Liver (tissue), 9 donors: Measurements from ENCODE around the gene LENEP. TPM values are rescaled to one million over a fixed set of nuclear protein-coding genes. Genes with fewer than 3 reads are reported as not detected.

ENCODE experiments used
- DNase-seq: peaks from one replicate; pipeline ENCODE4 v3.0.0-alpha.2; 2017; ENCODE audit warnings: low spot score
- H3K27ac ChIP-seq, 2 donors: one replicate each; pipeline ENCODE4 v1.7.0; 2013; ENCODE audit warnings: inconsistent platforms in 2 of 2, low read length in 2 of 2, control low read depth in 1 of 2, low read depth in 1 of 2, mild to moderate bottlenecking in 1 of 2
- H3K27me3 ChIP-seq, 4 donors: one replicate each; pipeline versions ENCODE4 v1.6.1 to v1.7.0; 2013; ENCODE audit warnings: low read length in 3 of 4, inconsistent platforms in 1 of 4, mild to moderate bottlenecking in 1 of 4, moderate library complexity in 1 of 4; ENCODE audit not compliant: control insufficient read depth in 4 of 4, insufficient read depth in 4 of 4
- H3K36me3 ChIP-seq, 4 donors: one replicate each; pipeline versions ENCODE4 v1.6.1 to v1.7.0; 2013; ENCODE audit warnings: low read length in 3 of 4, mild to moderate bottlenecking in 3 of 4, low read depth in 1 of 4, moderate library complexity in 1 of 4; ENCODE audit not compliant: control insufficient read depth in 4 of 4, insufficient read depth in 3 of 4
- H3K4me1 ChIP-seq, 4 donors: one replicate each; pipeline versions ENCODE4 v1.6.1 to v1.7.0; 2013; ENCODE audit warnings: low read length in 3 of 4, mild to moderate bottlenecking in 3 of 4, moderate library complexity in 1 of 4; ENCODE audit not compliant: control insufficient read depth in 4 of 4, insufficient read depth in 4 of 4
- H3K4me3 ChIP-seq, 3 donors: one replicate each; pipeline versions ENCODE4 v1.6.1 to v1.7.0; 2013; ENCODE audit warnings: low read length in 3 of 3, control low read depth in 1 of 3, low read depth in 1 of 3, mild to moderate bottlenecking in 1 of 3
- H3K9ac ChIP-seq, 2 donors: one replicate each; pipeline ENCODE4 v1.7.0; 2013; ENCODE audit warnings: low read length in 2 of 2, mild to moderate bottlenecking in 2 of 2, moderate library complexity in 2 of 2, control low read depth in 1 of 2, low read depth in 1 of 2
- H3K9me3 ChIP-seq, 4 donors: one replicate each; pipeline versions ENCODE4 v1.6.1 to v1.7.0; 2013; ENCODE audit warnings: low read length in 3 of 4; ENCODE audit not compliant: control insufficient read depth in 4 of 4
- EGR1 ChIP-seq, 2 donors: IDR thresholded peaks; 2 replicates each; pipeline ENCODE4 v1.6.1; 2016 to 2018; ENCODE audit warnings: antibody characterized with exemption in 2 of 2, low read depth in 2 of 2
- FOXA1 ChIP-seq: IDR thresholded peaks from 2 replicates; pipeline ENCODE4 v1.6.1; 2016; ENCODE audit warnings: antibody characterized with exemption
- FOXA2 ChIP-seq: IDR thresholded peaks from 2 replicates; pipeline ENCODE4 v1.6.1; 2016; ENCODE audit warnings: antibody characterized with exemption
- GABPA ChIP-seq, 2 donors: IDR thresholded peaks in 1 of 2; conservative IDR thresholded peaks in 1 of 2; 2 replicates each; pipeline ENCODE4 v1.6.1; 2016; ENCODE audit warnings: antibody characterized with exemption in 2 of 2, mild to moderate bottlenecking in 1 of 2, moderate library complexity in 1 of 2
- HNF4A ChIP-seq, 2 donors: conservative IDR thresholded peaks; 2 replicates each; pipeline ENCODE4 v1.6.1; 2016; ENCODE audit warnings: antibody characterized with exemption in 2 of 2, mild to moderate bottlenecking in 2 of 2
- HNF4G ChIP-seq: IDR thresholded peaks from 2 replicates; pipeline ENCODE4 v1.6.1; 2016; ENCODE audit warnings: antibody characterized with exemption
- JUND ChIP-seq, 2 donors: IDR thresholded peaks; 2 replicates each; pipeline ENCODE4 v1.6.1; 2016; ENCODE audit warnings: antibody characterized with exemption in 2 of 2
- NR2F2 ChIP-seq: IDR thresholded peaks from 2 replicates; pipeline ENCODE4 v1.6.1; 2016; ENCODE audit warnings: antibody characterized with exemption
- RAD21 ChIP-seq, 2 donors: IDR thresholded peaks; 2 replicates each; pipeline ENCODE4 v1.6.1; 2016; ENCODE audit warnings: antibody characterized with exemption in 2 of 2, mild to moderate bottlenecking in 2 of 2
- RXRA ChIP-seq, 2 donors: IDR thresholded peaks; 2 replicates each; pipeline ENCODE4 v1.6.1; 2017 to 2018; ENCODE audit warnings: antibody characterized with exemption in 2 of 2, mild to moderate bottlenecking in 1 of 2
- SP1 ChIP-seq: IDR thresholded peaks from 2 replicates; pipeline ENCODE4 v1.6.1; 2018; ENCODE audit warnings: antibody characterized with exemption, mild to moderate bottlenecking
- TAF1 ChIP-seq: conservative IDR thresholded peaks from 2 replicates; pipeline ENCODE4 v1.6.1; 2016; ENCODE audit warnings: antibody characterized with exemption, mild to moderate bottlenecking
- YY1 ChIP-seq: IDR thresholded peaks from 2 replicates; pipeline ENCODE4 v1.6.1; 2016; ENCODE audit warnings: antibody characterized with exemption, mild to moderate bottlenecking
- WGBS: extraction: QIAGEN DNeasy Blood & Tissue Kit; methylation state at CpG from one replicate; pipeline ENCODE4 v1.1.7; 2013; 5-methylcytosine and 5-hydroxymethylcytosine counted together
- polyA plus RNA-seq, 2 donors: library from polyadenylated mRNA; stranded (reverse) in 1 of 2; unstranded in 1 of 2; fragments of 200-250 nt in 1 of 2; fragments of >200 nt in 1 of 2; fragmentation: Nextera tagmentation in 1 of 2; extraction: Ambion mirVana in 1 of 2; gene quantifications; one replicate each; pipeline versions ENCODE4 v1.2.1 to v1.2.3, GENCODE V29; 2013 to 2015
- total RNA-seq, 2 donors: library from RNA; depleted of rRNA; stranded (reverse); fragments of >200 nt; gene quantifications; one replicate each; pipeline ENCODE4 v1.2.3, GENCODE V29; 2014
- TF ChIP-seq, protein P1 (sequence below): IDR thresholded peaks from 2 replicates; pipeline ENCODE4 v1.6.1; 2016; ENCODE audit warnings: antibody characterized with exemption
- TF ChIP-seq, protein P2 (sequence below): IDR thresholded peaks from 2 replicates; pipeline ENCODE4 v1.6.1; 2016; ENCODE audit warnings: antibody characterized with exemption
- TF ChIP-seq, protein P3 (sequence below): IDR thresholded peaks from 2 replicates; pipeline ENCODE4 v1.6.1; 2016; ENCODE audit warnings: antibody characterized with exemption, mild to moderate bottlenecking
- TF ChIP-seq, protein P4 (sequence below): IDR thresholded peaks from 2 replicates; pipeline ENCODE4 v1.6.1; 2016; ENCODE audit warnings: antibody characterized with exemption
- TF ChIP-seq, protein P5 (sequence below): fragments of 150-350 bp; IDR thresholded peaks from 2 replicates; pipeline ENCODE4 v1.5.1; 2017; ENCODE audit warnings: improper control_type of control experiment, low read depth, low read length; ENCODE audit not compliant: missing input control
- donor health status: healthy.
- donor health status: healthy.
- donor health status: healthy.
- donor health status: healthy.
- donor health status: healthy.

LENEP gene
- total and polyA plus RNA-seq, 4 donors = 0.42 TPM; not detected in 3

DNA sequence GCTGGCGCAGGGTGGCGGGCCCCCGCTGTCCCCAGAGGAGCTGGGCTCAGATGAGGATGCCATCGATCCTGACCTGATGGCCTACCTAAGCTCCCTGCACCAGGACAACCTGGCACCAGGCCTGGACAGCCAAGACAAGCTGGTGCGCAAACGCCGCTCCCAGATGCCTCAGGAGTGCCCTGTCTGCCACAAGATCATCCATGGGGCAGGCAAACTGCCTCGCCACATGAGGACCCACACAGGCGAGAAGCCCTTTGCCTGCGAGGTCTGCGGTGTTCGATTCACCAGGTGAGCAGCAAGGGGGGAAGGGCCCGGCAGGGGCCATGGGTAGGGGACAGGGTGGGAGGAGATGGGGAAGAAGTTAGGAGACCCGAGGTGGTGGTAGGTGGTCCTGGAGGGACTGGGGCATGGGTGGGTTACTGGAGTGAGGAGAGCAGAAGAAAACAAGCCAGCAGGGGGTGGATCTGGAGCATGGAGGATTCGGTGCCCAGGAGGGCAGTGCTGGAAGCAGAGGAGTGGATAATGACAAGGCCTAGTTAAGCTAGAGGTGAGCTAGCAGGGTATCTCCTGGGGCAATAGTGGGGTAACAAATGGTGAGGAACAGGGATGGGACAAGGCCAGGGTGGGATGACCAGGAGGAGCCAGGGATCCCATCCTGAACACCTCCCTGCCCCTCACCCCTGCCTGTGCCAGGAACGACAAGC is 22.3 kb downstream of the LENEP start:
- H3K9ac ChIP-seq = no peak overlapping the region

DNA sequence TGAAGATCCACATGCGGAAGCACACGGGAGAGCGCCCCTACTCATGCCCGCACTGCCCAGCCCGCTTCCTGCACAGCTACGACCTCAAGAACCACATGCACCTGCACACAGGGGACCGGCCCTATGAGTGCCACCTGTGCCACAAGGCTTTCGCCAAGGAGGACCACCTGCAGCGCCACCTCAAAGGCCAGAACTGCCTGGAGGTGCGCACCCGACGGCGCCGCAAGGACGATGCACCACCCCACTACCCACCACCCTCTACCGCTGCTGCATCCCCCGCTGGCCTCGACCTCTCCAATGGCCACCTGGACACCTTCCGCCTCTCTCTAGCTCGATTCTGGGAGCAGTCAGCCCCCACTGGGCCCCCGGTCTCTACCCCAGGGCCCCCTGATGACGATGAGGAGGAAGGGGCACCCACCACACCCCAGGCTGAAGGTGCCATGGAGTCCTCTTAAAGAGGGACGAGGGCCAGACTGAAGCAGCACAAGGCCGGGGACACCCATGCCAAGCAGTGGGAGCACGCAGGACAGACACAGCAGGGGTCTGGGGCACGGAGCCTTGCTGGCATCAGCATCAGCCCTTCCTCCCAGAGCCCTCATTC is 22.9 kb downstream of the LENEP start:
- Histone ChIP-seq H3K27ac (peak overlapping the region in 1 of 2 donors; percentile 70), H3K4me3 (no peak overlapping the region), H3K27me3 (no peaks in the 10 kb centered on the region), H3K9me3 (no peaks in the 10 kb centered on the region), H3K9ac (no peak overlapping the region), H3K4me1 (peaks cover 16 to 59% (median 36%) of the 10 kb centered on the region in 4 donors), H3K36me3 (peaks cover 3 to 19% (median 9%) of the 10 kb centered on the region in 4 donors)
- DNase-seq = no peak
- TF ChIP-seq HNF4A (conservative IDR thresholded peaks at IDR 0.05) (no peak), FOXA1 (no peak), EGR1 (IDR thresholded peaks at IDR 0.05; ENCODE audit: low read depth in 2 of 2) (no peak), GABPA (IDR thresholded peaks at IDR 0.05 in 1 of 2, conservative IDR thresholded peaks at IDR 0.05 in 1 of 2) (no peak), FOXA2 (no peak), YY1 (no peak), TAF1 (no peak), NR2F2 (no peak), SP1 (no peak), RXRA (IDR thresholded peaks at IDR 0.05) (no peak), RAD21 (IDR thresholded peaks at IDR 0.05) (no peak), JUND (IDR thresholded peaks at IDR 0.05) (no peak), HNF4G (no peak)
- TF ChIP-seq, protein P1, sequence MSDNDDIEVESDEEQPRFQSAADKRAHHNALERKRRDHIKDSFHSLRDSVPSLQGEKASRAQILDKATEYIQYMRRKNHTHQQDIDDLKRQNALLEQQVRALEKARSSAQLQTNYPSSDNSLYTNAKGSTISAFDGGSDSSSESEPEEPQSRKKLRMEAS = no peak
- TF ChIP-seq, protein P2, sequence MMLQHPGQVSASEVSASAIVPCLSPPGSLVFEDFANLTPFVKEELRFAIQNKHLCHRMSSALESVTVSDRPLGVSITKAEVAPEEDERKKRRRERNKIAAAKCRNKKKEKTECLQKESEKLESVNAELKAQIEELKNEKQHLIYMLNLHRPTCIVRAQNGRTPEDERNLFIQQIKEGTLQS = no peak
- TF ChIP-seq, protein P3, sequence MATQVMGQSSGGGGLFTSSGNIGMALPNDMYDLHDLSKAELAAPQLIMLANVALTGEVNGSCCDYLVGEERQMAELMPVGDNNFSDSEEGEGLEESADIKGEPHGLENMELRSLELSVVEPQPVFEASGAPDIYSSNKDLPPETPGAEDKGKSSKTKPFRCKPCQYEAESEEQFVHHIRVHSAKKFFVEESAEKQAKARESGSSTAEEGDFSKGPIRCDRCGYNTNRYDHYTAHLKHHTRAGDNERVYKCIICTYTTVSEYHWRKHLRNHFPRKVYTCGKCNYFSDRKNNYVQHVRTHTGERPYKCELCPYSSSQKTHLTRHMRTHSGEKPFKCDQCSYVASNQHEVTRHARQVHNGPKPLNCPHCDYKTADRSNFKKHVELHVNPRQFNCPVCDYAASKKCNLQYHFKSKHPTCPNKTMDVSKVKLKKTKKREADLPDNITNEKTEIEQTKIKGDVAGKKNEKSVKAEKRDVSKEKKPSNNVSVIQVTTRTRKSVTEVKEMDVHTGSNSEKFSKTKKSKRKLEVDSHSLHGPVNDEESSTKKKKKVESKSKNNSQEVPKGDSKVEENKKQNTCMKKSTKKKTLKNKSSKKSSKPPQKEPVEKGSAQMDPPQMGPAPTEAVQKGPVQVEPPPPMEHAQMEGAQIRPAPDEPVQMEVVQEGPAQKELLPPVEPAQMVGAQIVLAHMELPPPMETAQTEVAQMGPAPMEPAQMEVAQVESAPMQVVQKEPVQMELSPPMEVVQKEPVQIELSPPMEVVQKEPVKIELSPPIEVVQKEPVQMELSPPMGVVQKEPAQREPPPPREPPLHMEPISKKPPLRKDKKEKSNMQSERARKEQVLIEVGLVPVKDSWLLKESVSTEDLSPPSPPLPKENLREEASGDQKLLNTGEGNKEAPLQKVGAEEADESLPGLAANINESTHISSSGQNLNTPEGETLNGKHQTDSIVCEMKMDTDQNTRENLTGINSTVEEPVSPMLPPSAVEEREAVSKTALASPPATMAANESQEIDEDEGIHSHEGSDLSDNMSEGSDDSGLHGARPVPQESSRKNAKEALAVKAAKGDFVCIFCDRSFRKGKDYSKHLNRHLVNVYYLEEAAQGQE = no peak
- TF ChIP-seq, protein P4, sequence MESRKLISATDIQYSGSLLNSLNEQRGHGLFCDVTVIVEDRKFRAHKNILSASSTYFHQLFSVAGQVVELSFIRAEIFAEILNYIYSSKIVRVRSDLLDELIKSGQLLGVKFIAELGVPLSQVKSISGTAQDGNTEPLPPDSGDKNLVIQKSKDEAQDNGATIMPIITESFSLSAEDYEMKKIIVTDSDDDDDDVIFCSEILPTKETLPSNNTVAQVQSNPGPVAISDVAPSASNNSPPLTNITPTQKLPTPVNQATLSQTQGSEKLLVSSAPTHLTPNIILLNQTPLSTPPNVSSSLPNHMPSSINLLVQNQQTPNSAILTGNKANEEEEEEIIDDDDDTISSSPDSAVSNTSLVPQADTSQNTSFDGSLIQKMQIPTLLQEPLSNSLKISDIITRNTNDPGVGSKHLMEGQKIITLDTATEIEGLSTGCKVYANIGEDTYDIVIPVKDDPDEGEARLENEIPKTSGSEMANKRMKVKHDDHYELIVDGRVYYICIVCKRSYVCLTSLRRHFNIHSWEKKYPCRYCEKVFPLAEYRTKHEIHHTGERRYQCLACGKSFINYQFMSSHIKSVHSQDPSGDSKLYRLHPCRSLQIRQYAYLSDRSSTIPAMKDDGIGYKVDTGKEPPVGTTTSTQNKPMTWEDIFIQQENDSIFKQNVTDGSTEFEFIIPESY = no peak
- TF ChIP-seq, protein P5, sequence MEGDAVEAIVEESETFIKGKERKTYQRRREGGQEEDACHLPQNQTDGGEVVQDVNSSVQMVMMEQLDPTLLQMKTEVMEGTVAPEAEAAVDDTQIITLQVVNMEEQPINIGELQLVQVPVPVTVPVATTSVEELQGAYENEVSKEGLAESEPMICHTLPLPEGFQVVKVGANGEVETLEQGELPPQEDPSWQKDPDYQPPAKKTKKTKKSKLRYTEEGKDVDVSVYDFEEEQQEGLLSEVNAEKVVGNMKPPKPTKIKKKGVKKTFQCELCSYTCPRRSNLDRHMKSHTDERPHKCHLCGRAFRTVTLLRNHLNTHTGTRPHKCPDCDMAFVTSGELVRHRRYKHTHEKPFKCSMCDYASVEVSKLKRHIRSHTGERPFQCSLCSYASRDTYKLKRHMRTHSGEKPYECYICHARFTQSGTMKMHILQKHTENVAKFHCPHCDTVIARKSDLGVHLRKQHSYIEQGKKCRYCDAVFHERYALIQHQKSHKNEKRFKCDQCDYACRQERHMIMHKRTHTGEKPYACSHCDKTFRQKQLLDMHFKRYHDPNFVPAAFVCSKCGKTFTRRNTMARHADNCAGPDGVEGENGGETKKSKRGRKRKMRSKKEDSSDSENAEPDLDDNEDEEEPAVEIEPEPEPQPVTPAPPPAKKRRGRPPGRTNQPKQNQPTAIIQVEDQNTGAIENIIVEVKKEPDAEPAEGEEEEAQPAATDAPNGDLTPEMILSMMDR = no peak
- 84% methylated on average over 26 of the region's 26 CpGs for WGBS

More for the DNA sequence above, 22.3 kb downstream of the LENEP start:
- TF ChIP-seq TAF1 (no peak), YY1 (no peak), EGR1 (IDR thresholded peaks at IDR 0.05; ENCODE audit: low read depth in 2 of 2) (no peak), FOXA2 (no peak), JUND (IDR thresholded peaks at IDR 0.05) (no peak), FOXA1 (no peak)
- TF ChIP-seq, protein P2 = no peak
- TF ChIP-seq, protein P5 = no peak
- WGBS = 79% methylated on average over 16 of the region's 16 CpGs
- no peak overlapping the region for H3K27ac ChIP-seq
- peaks cover 3 to 19% (median 9%) of the 10 kb centered on the region in 4 donors for H3K36me3 ChIP-seq
- H3K27me3 ChIP-seq = no peaks in the 10 kb centered on the region
- H3K4me1 ChIP-seq = peaks cover 22 to 66% (median 42%) of the 10 kb centered on the region in 4 donors
- H3K9me3 ChIP-seq = no peaks in the 10 kb centered on the region
- no peak overlapping the region for H3K4me3 ChIP-seq
- no peak for DNase-seq
